Measurements from ENCODE around the gene MSMO1.

Gene MSMO1

GRCh38 chr4:165384598-165384997, 57.1 kb downstream of the MSMO1 start:
- Histone ChIP-seq H3K4me1 (ENCODE audit: control insufficient read depth, low read length) (no peaks in the 10 kb centered on the region), H4K20me1 (ENCODE audit: control insufficient read depth, insufficient read depth, low read depth, low read length) (no peaks in the 10 kb centered on the region), H3K27me3 (ENCODE audit: control insufficient read depth, low read length) (peaks cover 5% of the 10 kb centered on the region), H3K36me3 (ENCODE audit: control insufficient read depth, low read length) (no peaks in the 10 kb centered on the region), H3F3A (ENCODE audit: control insufficient read depth, insufficient read depth) (no peaks in the 10 kb centered on the region), H3K9me3 (ENCODE audit: control insufficient read depth, insufficient read depth, low read length) (no peaks in the 10 kb centered on the region), H3K9me2 (replicated peaks; ENCODE audit: control insufficient read depth, low read length) (no peaks in the 10 kb centered on the region), H3K4me3 (ENCODE audit: low read length) (no peak overlapping the region), H3K27ac (ENCODE audit: low read depth, low read length) (no peak overlapping the region), H3K79me2 (ENCODE audit: control insufficient read depth, low read length) (no peaks in the 10 kb centered on the region), H3K4me2 (ENCODE audit: low read length) (no peak overlapping the region)
- TF ChIP-seq EZH2phosphoT487 (IDR thresholded peaks at IDR 0.05; ENCODE audit: borderline replicate concordance, low read length) (no peak), CTCF (IDR thresholded peaks at IDR 0.05; ENCODE audit: low read depth, low read length, poor library complexity, severe bottlenecking) (peak; percentile 42)

DNA sequence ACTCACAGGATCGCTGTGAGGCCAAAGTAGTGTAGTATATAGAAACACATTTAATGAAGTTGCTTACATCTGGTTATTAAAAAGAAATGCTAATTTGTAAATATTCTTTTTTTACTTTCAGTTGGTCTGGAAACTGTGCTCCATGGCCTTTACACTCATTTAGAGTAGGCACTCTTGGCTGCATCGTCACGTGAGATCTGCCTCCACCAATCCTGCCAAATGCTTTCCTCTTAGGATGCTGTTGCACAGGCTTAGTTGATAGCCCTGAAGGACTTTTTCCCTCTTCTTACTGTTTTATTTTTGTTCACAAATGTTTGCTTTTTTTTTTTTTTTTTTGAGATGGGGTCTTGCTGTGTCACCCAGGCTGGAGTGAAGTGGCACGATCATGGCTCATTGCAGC, 57.7 kb downstream of the MSMO1 start:
- H3K4me1 ChIP-seq (ENCODE audit: control insufficient read depth, low read length) = no peaks in the 10 kb centered on the region
- TF ChIP-seq EZH2phosphoT487 (IDR thresholded peaks at IDR 0.05; ENCODE audit: borderline replicate concordance, low read length) = no peak
- TF ChIP-seq CTCF (IDR thresholded peaks at IDR 0.05; ENCODE audit: low read depth, low read length, poor library complexity, severe bottlenecking) = no peak

DNA sequence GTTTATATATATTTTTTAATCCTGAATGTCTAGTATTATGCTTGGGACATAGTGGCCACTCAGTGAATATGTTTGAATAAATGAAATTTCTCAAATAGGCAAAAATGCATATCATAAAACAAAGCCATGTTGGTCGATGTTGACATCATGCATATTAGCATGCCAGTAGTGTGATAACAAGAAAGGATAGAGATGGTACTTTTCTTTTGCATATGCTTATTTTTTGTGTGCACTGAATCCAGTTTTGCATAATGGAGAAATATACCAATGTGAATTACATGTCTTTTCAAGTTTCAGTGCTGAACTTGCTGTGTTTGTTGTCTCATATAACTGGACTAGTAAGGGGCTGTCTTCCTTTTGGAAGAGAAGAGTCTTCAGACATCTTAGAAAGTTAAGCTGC, 58.9 kb downstream of the MSMO1 start:
- peaks cover 5% of the 10 kb centered on the region for H3K27me3 ChIP-seq (ENCODE audit: control insufficient read depth, low read length)
- no peak overlapping the region for H3K4me3 ChIP-seq (ENCODE audit: low read length)
- no peaks in the 10 kb centered on the region for H3K9me2 ChIP-seq (replicated peaks; ENCODE audit: control insufficient read depth, low read length)
- no peak overlapping the region for H3K27ac ChIP-seq (ENCODE audit: low read depth, low read length)
- H3F3A ChIP-seq (ENCODE audit: control insufficient read depth, insufficient read depth) = no peaks in the 10 kb centered on the region
- H3K4me2 ChIP-seq (ENCODE audit: low read length) = no peak overlapping the region
- TF ChIP-seq EZH2phosphoT487 (IDR thresholded peaks at IDR 0.05; ENCODE audit: borderline replicate concordance, low read length) (no peak), CTCF (IDR thresholded peaks at IDR 0.05; ENCODE audit: low read depth, low read length, poor library complexity, severe bottlenecking) (no peak)
- H3K4me1 ChIP-seq (ENCODE audit: control insufficient read depth, low read length) = no peaks in the 10 kb centered on the region
- H3K36me3 ChIP-seq (ENCODE audit: control insufficient read depth, low read length) = no peaks in the 10 kb centered on the region
- no peaks in the 10 kb centered on the region for H3K79me2 ChIP-seq (ENCODE audit: control insufficient read depth, low read length)
- no peaks in the 10 kb centered on the region for H4K20me1 ChIP-seq (ENCODE audit: control insufficient read depth, insufficient read depth, low read depth, low read length)
- H3K9me3 ChIP-seq (ENCODE audit: control insufficient read depth, insufficient read depth, low read length) = no peaks in the 10 kb centered on the region

More for the DNA sequence above, 57.7 kb downstream of the MSMO1 start:
- Histone ChIP-seq H3K9me2 (replicated peaks; ENCODE audit: control insufficient read depth, low read length) (no peaks in the 10 kb centered on the region), H3K4me3 (ENCODE audit: low read length) (no peak overlapping the region), H4K20me1 (ENCODE audit: control insufficient read depth, insufficient read depth, low read depth, low read length) (no peaks in the 10 kb centered on the region), H3K4me2 (ENCODE audit: low read length) (no peak overlapping the region), H3K79me2 (ENCODE audit: control insufficient read depth, low read length) (no peaks in the 10 kb centered on the region), H3K9me3 (ENCODE audit: control insufficient read depth, insufficient read depth, low read length) (no peaks in the 10 kb centered on the region), H3F3A (ENCODE audit: control insufficient read depth, insufficient read depth) (no peaks in the 10 kb centered on the region), H3K27me3 (ENCODE audit: control insufficient read depth, low read length) (peaks cover 5% of the 10 kb centered on the region), H3K36me3 (ENCODE audit: control insufficient read depth, low read length) (no peaks in the 10 kb centered on the region), H3K27ac (ENCODE audit: low read depth, low read length) (no peak overlapping the region)

GRCh38 chr4:165388756-165389155, 61.3 kb downstream of the MSMO1 start:
- no peaks in the 10 kb centered on the region for H3K9me3 ChIP-seq (ENCODE audit: control insufficient read depth, insufficient read depth, low read length)
- H3K4me1 ChIP-seq (ENCODE audit: control insufficient read depth, low read length) = no peaks in the 10 kb centered on the region
- no peaks in the 10 kb centered on the region for H3K79me2 ChIP-seq (ENCODE audit: control insufficient read depth, low read length)
- no peaks in the 10 kb centered on the region for H3K36me3 ChIP-seq (ENCODE audit: control insufficient read depth, low read length)
- no peak overlapping the region for H3K4me2 ChIP-seq (ENCODE audit: low read length)
- H3K27ac ChIP-seq (ENCODE audit: low read depth, low read length) = no peak overlapping the region
- no peaks in the 10 kb centered on the region for H3K9me2 ChIP-seq (replicated peaks; ENCODE audit: control insufficient read depth, low read length)
- H3K27me3 ChIP-seq (ENCODE audit: control insufficient read depth, low read length) = no peaks in the 10 kb centered on the region
- no peak overlapping the region for H3K4me3 ChIP-seq (ENCODE audit: low read length)
- H3F3A ChIP-seq (ENCODE audit: control insufficient read depth, insufficient read depth) = no peaks in the 10 kb centered on the region
- TF ChIP-seq EZH2phosphoT487 (IDR thresholded peaks at IDR 0.05; ENCODE audit: borderline replicate concordance, low read length) = no peak
- TF ChIP-seq CTCF (IDR thresholded peaks at IDR 0.05; ENCODE audit: low read depth, low read length, poor library complexity, severe bottlenecking) = no peak
- no peaks in the 10 kb centered on the region for H4K20me1 ChIP-seq (ENCODE audit: control insufficient read depth, insufficient read depth, low read depth, low read length)

Measured in DOHH2 (cell line).